GM12873 (cell line): ENCODE results near the gene NCMAP.
A peak's percentile ranks its signal among the peaks of the same experiment; 100 is the strongest.

Experiments used
- CTCF ChIP-seq: IDR thresholded peaks from 2 replicates; pipeline ENCODE4 v1.5.1; 2012; ENCODE audit warnings: low read depth, mild to moderate bottlenecking, moderate library complexity, low read length, control low read depth; ENCODE audit not compliant: insufficient read depth; ENCODE audit errors: missing control alignments

The NCMAP gene

GRCh38 chr1:24619376-24619775 lies 63.5 kb downstream of the NCMAP start:
- no peak for TF ChIP-seq CTCF

- TF ChIP-seq CTCF = no peak
Measured at GRCh38 chr1:24620678-24621077, 64.8 kb downstream of the NCMAP start.

- TF ChIP-seq CTCF = no peak
Measured at GRCh38 chr1:24621121-24621520, 65.2 kb downstream of the NCMAP start.

- TF ChIP-seq CTCF = no peak
Measured at GRCh38 chr1:24622218-24622617, 66.3 kb downstream of the NCMAP start.

- no peak for TF ChIP-seq CTCF
Measured at GRCh38 chr1:24632832-24633175, 76.9 kb downstream of the NCMAP start.

- TF ChIP-seq CTCF = peak; percentile 65
Measured at GRCh38 chr1:24635195-24635843, 79.4 kb downstream of the NCMAP start.

- no peak for TF ChIP-seq CTCF
Measured at GRCh38 chr1:24636661-24637357, 80.9 kb downstream of the NCMAP start.
